GM10266 (cell line): ENCODE data around the gene PPM1H.

Experiments used
- DNase-seq: peaks from one replicate; pipeline ENCODE4 v3.0.0; 2012; ENCODE audit errors: extremely low spot score
- TF ChIP-seq, protein P1 (sequence below): IDR thresholded peaks from 2 replicates; pipeline ENCODE4 v1.5.1; 2012; ENCODE audit warnings: mild to moderate bottlenecking, low read depth; ENCODE audit not compliant: control insufficient read depth, insufficient read depth; ENCODE audit errors: missing control alignments

The PPM1H gene

GRCh38 chr12:62907078-62907477 is 27.9 kb downstream of the PPM1H start:
- TF ChIP-seq, protein P1, sequence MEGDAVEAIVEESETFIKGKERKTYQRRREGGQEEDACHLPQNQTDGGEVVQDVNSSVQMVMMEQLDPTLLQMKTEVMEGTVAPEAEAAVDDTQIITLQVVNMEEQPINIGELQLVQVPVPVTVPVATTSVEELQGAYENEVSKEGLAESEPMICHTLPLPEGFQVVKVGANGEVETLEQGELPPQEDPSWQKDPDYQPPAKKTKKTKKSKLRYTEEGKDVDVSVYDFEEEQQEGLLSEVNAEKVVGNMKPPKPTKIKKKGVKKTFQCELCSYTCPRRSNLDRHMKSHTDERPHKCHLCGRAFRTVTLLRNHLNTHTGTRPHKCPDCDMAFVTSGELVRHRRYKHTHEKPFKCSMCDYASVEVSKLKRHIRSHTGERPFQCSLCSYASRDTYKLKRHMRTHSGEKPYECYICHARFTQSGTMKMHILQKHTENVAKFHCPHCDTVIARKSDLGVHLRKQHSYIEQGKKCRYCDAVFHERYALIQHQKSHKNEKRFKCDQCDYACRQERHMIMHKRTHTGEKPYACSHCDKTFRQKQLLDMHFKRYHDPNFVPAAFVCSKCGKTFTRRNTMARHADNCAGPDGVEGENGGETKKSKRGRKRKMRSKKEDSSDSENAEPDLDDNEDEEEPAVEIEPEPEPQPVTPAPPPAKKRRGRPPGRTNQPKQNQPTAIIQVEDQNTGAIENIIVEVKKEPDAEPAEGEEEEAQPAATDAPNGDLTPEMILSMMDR, result no peak
- DNase-seq, result no peak

GRCh38 chr12:62903151-62903550 is 31.8 kb downstream of the PPM1H start:
- TF ChIP-seq, protein P1, result no peak
- DNase-seq, result no peak

GRCh38 chr12:62900686-62901272 is 34.2 kb downstream of the PPM1H start:
- TF ChIP-seq, protein P1, result no peak
- no peak for DNase-seq

- DNase-seq, result no peak
- TF ChIP-seq, protein P1, result no peak
Observed at GRCh38 chr12:62899568-62900390, 35.2 kb downstream of the PPM1H start.

DNA sequence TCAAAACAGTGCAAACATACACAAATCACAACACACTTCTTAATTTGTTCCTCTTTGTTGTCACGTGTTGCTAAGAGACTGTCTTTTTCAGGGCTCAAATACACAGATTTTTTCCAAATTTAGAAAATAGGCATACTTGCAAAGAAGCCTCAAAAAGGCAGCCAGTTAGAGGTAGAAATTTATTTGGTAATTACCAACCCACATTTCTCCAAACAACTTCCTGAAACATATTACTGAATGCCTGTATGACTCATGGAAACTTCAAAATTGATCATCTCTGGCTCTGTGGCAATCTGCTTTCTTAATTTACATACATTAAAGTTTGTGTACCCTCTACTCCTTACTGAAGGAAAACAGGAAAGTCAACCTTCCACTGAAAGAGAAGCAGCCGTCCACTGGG is 36.4 kb downstream of the PPM1H start:
- DNase-seq, result no peak

DNA sequence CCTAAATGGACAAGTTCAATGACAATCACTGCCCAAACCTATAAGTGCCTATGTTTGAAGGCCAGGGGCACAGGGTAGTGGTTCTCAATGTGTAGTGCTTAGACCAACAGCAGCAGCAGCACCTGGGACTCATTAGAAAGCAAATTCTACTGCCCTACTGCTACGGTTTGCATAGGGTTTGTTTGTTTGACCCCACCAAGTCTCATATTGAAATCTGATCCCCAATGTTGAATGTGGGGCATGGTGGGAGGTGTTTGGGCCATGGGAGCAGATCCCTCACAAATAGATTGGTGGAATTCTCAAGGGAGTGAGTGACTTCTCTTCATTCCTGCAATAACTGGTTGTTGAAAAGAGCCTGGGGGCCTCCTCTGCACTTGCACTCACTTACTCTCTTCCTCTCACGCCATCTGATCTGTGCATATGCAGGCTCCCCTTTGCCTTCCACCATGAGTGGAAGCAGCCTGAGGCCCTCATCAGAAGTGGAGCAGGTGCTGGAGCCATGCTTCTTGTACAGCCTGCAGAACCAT is 39.5 kb downstream of the PPM1H start:
- no peak for DNase-seq
- TF ChIP-seq, protein P1, result no peak

More for the DNA sequence above, 36.4 kb downstream of the PPM1H start:
- TF ChIP-seq, protein P1, result no peak

DNA sequence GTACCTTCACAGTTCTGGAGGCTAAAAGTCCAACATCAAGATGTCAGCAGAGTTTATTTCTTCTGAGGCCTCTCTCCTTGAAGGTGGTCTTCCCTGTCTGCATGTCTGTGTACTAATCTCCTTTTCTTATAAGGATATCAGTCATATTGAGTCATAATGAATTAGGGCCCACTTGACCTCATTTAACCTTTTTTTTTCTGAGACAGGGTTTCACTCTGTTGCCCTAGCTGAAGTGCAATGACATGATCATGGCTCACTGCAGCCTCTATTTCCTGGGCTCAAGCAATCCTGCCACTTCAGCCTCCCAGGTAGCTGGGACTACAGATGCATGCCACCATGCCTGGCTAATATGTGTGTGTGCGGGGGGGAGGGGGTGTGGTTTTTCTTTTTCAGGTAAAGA is 41.7 kb downstream of the PPM1H start:
- DNase-seq, result no peak
- TF ChIP-seq, protein P1, result no peak
